RKO (cell line): Measurements from ENCODE around the gene NLRP9.
"Not testable (repeated sequence)": the region's sequence is repeated elsewhere in the genome, so short reads cannot be mapped to it uniquely, and the experiment has no call there.

Experiments
- DNase-seq: peaks from one replicate; pipeline ENCODE4 v3.0.0-alpha.2; 2016; ENCODE audit warnings: low spot score

The NLRP9 gene

DNA sequence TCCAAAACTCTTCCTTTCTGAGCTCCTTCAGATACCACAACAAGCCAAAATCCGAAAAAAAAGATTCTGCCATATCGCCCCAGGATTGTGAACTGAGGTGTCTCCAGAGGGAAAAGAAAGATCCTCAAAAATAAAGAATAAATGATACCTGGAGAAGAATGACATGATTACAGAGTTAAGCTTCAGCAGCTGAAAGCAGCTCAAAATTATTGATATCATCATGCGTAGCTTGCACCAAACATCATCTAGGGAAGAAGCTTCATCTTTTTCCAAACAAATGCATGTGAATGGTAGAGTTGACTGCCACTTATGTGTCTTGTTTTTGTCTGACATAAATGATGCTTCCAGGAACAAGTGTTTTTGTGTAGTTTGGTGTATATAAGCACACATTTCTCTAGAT is at the start of gene NLRP9:
Gene NLRP9, minus strand, starts transcription at position 101 of the 400 bp plus-strand sequence. Its CDS starts 28 bp downstream, at position 73.
- DNase-seq, result no peak

DNA sequence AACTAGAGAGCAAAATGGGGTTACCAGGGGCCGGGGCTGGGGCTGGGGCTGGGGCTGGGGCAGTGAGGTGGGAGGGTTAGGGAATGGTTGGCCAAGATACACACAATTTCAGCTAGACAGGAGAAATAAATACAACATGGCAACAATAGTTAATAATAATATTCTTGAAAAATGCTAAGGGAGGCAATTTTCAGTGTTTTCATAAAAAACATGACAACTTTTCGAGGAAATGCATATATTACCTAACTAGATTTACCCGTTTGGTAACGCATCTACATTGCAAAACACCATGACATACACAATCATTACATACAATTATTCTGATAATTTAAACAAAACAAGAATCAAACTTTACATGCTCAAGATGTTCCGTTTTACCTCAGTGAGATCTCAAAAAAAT is 42.9 kb upstream of the NLRP9 start:
- DNase-seq, result no peak

GRCh38 chr19:55778331-55778730 is 40.1 kb upstream of the NLRP9 start:
- DNase-seq, result no peak

DNA sequence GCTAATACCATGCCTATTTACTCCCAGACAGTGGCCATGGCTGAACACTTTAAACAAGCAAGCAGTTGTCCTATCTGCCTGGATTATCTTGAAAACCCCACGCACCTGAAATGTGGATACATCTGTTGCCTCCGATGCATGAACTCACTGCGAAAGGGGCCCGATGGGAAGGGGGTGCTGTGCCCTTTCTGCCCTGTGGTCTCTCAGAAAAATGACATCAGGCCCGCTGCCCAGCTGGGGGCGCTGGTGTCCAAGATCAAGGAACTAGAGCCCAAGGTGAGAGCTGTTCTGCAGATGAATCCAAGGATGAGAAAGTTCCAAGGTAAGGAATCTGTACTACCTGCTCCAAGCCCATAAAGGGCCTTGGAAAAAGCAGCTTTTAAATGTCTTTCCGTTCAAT is 39.3 kb upstream of the NLRP9 start:
- DNase-seq, result no peak

DNA sequence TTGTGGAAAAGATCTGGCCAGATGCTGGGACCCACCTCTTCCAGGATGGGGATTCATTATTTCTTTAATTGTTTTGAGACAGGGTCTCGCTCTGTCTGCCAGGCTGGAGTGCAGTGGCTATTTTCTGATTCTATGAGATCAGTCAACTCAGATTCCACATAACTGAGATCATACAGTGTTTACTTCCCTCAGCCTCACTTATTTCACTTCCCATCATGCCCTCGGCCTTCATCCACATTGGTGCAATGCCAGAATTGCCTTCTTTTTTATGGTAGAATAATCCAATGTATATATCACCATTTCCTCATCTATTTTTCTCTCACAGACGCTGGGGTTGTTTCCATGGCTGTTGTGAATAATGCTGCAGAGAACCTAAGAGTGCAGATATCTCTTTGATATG is 31.4 kb upstream of the NLRP9 start:
- not testable (repeated sequence) for DNase-seq

- DNase-seq, result not testable (repeated sequence)
Observed at GRCh38 chr19:55768818-55769217, 30.6 kb upstream of the NLRP9 start, which contains the start of gene RFPL4AL1. Gene RFPL4AL1, plus strand, starts transcription at chr19:55769118. Its CDS starts 2,687 bp downstream, at chr19:55771805.

- no peak for DNase-seq
Observed at GRCh38 chr19:55766466-55766865, 28.3 kb upstream of the NLRP9 start.

DNA sequence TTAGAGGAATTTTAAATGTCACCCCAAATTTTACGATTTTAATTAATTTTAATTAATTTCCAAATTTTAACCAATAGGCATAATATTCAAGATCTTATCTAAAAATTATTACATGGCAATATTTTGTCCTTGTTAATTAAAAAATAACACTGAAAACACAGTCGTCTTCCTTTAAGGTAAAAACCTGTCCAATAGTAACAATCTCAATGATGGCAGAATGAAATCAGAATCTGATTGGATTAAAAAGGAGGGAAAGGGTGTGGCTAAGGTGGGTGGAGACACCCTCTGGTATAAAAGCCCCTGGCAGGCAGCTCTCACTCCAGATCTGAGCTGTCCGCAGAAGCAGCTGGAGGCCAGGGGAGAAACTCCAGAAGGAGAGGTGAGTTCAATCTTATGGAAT is 20.6 kb upstream of the NLRP9 start, which contains the start of gene RFPL4A:
Gene RFPL4A, plus strand, starts transcription at position 301 of the 400 bp plus-strand sequence. CDS start 2,704 bp downstream, outside the sequence.
- DNase-seq, result not testable (repeated sequence)

DNA sequence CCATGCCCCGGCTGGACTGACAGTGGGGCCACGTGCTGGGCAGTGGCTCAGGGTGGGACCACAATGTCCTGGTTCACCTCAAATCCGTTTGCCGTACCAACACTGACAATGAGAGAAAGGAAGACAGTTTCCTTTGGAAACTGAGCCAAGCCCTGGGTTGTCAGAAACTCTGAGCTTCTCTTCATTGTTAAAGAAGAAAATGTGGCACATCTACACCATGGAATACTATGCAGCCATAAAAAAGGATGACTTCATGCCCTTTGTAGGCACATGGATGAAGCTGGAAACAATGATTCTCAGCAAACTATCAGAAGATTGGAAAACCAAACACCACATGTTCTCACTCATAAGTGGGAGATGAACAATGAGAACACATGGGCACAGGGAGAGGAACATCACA is 18.6 kb upstream of the NLRP9 start:
- not testable (repeated sequence) for DNase-seq

GRCh38 chr19:55753401-55753800 is 15.2 kb upstream of the NLRP9 start:
- DNase-seq, result no peak

- no peak for DNase-seq
Observed at GRCh38 chr19:55750715-55751114, 12.5 kb upstream of the NLRP9 start.

GRCh38 chr19:55730378-55730777 is 7.8 kb downstream of the NLRP9 start:
- not testable (repeated sequence) for DNase-seq

- no peak for DNase-seq
Observed at GRCh38 chr19:55723491-55723890, 14.7 kb downstream of the NLRP9 start.

DNA sequence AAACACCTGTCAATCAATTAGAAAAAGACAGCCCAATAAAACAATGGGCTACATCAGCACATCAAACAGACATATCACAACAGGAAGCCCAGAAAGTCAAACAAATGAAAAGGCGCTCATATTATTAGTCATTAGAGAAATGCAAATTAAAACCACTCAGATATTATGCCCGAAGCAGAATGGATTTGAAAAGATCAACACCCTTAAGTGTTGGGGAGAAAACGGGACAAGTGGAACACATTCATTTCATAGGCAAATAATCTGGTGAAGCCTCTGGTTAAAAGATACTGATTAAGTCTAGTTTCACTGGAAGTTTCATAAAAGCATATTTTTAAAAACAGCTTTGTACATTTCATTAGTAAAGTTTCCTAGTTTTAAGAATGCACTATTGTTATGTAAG is 17.4 kb downstream of the NLRP9 start:
- no peak for DNase-seq

- DNase-seq, result peak; percentile 49
Observed at GRCh38 chr19:55720214-55720746, 17.9 kb downstream of the NLRP9 start.

GRCh38 chr19:55717879-55718711 is 20.1 kb downstream of the NLRP9 start:
- DNase-seq, result not testable (repeated sequence)

DNA sequence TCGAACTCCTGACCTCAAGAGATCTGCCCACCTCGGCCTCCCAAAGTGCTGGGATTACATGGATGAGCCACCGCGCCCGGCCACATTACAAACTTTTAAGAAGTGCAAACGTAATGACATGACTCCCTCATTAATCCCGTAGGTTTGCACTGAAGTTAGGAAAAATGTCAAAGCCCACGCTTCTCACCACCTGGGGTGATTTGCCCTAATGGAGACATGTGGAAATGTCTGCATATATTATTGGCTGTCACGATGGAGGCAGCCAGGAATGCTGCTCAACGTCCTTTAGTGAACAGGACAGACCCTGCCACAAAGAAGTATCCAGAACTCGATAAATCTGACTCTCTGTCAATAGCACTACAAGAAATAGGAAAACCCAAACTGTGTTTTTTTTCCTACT is 21.0 kb downstream of the NLRP9 start:
- no peak for DNase-seq

GRCh38 chr19:55716531-55716930 is 21.7 kb downstream of the NLRP9 start:
- DNase-seq, result no peak

- no peak for DNase-seq
Observed at GRCh38 chr19:55712804-55713631, 25.2 kb downstream of the NLRP9 start.

DNA sequence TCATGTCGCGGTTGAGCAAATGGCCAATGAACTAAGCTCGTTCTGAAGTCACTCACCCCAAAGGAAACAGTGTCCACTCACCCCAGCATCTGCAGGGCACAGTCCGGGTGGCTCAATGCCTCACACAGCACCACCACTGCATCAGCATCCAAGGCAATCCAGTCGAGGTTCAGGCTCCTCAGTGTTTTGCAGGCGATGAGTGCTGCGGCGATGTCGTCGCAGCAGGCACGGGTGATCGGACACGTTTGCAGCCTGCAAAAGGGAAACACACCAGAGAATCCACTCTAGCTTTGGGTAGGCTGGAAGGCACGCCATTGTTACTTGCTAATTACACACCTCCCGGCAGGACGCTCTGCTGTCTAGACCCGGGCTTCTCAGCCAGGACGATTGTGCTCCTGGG is 26.5 kb downstream of the NLRP9 start:
- DNase-seq, result no peak

GRCh38 chr19:55705972-55706371 is 32.2 kb downstream of the NLRP9 start:
- DNase-seq, result no peak

DNA sequence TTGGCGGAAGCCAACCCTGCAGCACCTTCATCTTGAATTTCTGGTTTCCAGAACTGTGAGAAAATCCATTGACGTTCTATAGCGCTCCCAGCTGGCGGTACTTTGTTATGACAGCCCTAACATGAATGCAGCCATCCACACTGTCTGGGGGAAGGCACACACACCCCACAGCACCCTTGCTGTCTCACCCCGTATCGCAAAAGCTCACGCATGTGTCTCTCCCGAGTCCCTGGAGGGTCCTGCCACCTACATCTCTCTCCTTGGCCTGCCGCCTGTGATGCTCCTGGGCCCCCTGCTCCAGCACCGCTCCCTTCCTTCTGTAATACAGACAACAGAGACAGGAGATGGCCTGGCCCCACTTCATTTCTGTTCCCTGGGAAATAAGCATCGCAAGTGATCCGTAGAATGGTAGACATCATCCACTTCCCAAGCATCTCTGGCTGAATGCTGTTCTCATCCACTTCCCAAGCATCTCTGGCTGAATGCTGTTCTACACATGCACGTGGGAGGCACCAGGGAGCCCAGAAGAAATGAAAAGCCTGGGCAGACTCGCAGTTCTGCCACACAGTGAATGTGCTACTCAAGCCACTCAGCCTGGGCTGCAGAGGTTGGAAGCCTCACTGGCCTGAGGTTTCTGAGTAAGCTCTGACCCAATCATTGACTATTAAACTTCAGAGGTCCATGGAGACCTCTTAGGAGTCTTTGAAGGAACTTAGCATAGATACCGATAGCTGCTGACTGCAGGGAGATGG is 33.5 kb downstream of the NLRP9 start:
- no peak for DNase-seq
